ENCODE results near the gene CD4. TPM values are rescaled to one million over a fixed set of nuclear protein-coding genes. Genes with fewer than 3 reads are reported as not detected.

The CD4 gene
- total RNA-seq, 4 donors from 2014 or later = 7.5 to 12.6 (median 8.9) TPM

DNA sequence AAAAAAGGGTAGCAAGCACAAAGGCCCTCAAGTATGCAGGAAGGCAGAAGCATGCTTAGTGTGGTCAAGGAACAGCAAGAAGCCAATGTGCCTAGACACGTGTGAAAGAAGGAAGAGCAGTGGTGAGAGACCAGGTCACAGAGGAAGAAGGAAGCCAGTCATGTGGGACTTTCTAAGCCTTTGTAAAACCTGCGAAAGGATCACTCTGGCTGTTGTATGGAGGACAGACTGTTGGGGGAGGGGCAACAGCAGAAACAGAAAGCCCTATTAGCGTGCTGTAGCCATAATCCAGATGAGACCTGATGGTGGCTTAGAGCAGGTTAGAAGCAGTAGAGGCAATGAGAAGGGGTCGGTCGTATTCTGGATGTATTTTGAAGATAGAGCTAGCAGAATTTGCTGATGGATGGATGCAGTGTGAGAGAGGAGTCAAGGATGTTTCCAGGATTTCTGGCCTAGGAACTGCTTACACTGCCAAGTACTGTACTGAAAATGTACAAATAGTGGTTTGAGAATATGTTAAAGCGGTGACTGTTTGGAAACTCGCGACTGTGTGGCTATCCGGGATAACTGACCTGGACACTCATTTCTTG lies 30.7 kb upstream of the CD4 start:
- DNase-seq (ENCODE audit: low spot score in 2 of 2) = no peak
- peaks cover 0 to 14% (median 8%) of the 10 kb centered on the region in 4 donors for H3K4me1 ChIP-seq
- no peaks in the 10 kb centered on the region for H3K36me3 ChIP-seq
- H3K27me3 ChIP-seq = no peaks in the 10 kb centered on the region
- no peak overlapping the region for H3K27ac ChIP-seq
- H3K4me3 ChIP-seq = no peak overlapping the region
- H3K9me3 ChIP-seq = no peaks in the 10 kb centered on the region
- 75 to 83% methylated on average over 9 of the region's 9 CpGs for WGBS, 2 donors
- TF ChIP-seq POLR2A (IDR thresholded peaks at IDR 0.05) (no peak), EP300 (IDR thresholded peaks at IDR 0.05) (no peak), CTCF (IDR thresholded peaks at IDR 0.05) (no peak)

- Histone ChIP-seq H3K27ac (no peak overlapping the region), H3K4me3 (no peak overlapping the region), H3K27me3 (no peaks in the 10 kb centered on the region), H3K36me3 (no peaks in the 10 kb centered on the region), H3K4me1 (peaks cover 0 to 18% (median 8%) of the 10 kb centered on the region in 4 donors), H3K9me3 (no peaks in the 10 kb centered on the region)
- DNase-seq (ENCODE audit: low spot score in 2 of 2) = no peak
- TF ChIP-seq CTCF (IDR thresholded peaks at IDR 0.05) (no peak), EP300 (IDR thresholded peaks at IDR 0.05) (no peak), POLR2A (IDR thresholded peaks at IDR 0.05) (no peak)
- WGBS, 2 donors = 74 to 80% methylated on average over 5 of the region's 5 CpGs
Observed at GRCh38 chr12:6759741-6760140, 29.6 kb upstream of the CD4 start.

GRCh38 chr12:6763380-6763779 lies 25.9 kb upstream of the CD4 start:
- Histone ChIP-seq H3K27me3 (no peaks in the 10 kb centered on the region), H3K4me1 (peaks cover 0 to 40% (median 21%) of the 10 kb centered on the region in 4 donors), H3K36me3 (no peaks in the 10 kb centered on the region), H3K9me3 (no peaks in the 10 kb centered on the region), H3K4me3 (peak overlapping the region in 2 of 4 donors; percentile 32 to 43), H3K27ac (peak overlapping the region; percentile 90 to 96 (median 94))
- TF ChIP-seq POLR2A (IDR thresholded peaks at IDR 0.05) (no peak), CTCF (IDR thresholded peaks at IDR 0.05) (no peak), EP300 (IDR thresholded peaks at IDR 0.05) (no peak)
- DNase-seq (ENCODE audit: low spot score in 2 of 2) = no peak
- WGBS, 2 donors = 54 to 56% methylated on average over 4 of the region's 4 CpGs

- DNase-seq (ENCODE audit: low spot score in 2 of 2) = peak; percentile 80 to 90
- Histone ChIP-seq H3K9me3 (no peaks in the 10 kb centered on the region), H3K4me3 (peak overlapping the region in 3 of 4 donors; percentile 7 to 43 (median 32)), H3K27ac (peak overlapping the region; percentile 90 to 96 (median 94)), H3K4me1 (peaks cover 3 to 48% (median 30%) of the 10 kb centered on the region in 4 donors), H3K36me3 (peaks cover 0 to under 1% (median 0%) of the 10 kb centered on the region in 3 donors), H3K27me3 (no peaks in the 10 kb centered on the region)
- 1% methylated on average over 15 to 16 of the region's 16 CpGs for WGBS, 2 donors
- peak in 1 of 5 experiments; percentile 8 for TF ChIP-seq CTCF (IDR thresholded peaks at IDR 0.05)
- peak in 1 of 2 donors; percentile 81 for TF ChIP-seq EP300 (IDR thresholded peaks at IDR 0.05)
- peak; percentile 20 to 55 for TF ChIP-seq POLR2A (IDR thresholded peaks at IDR 0.05)
Observed at GRCh38 chr12:6764011-6764828, 25.1 kb upstream of the CD4 start.
